COLO668 (cell line): ENCODE data around the gene SLC9A1.
A peak's percentile ranks its signal among the peaks of the same experiment; 100 is the strongest.

ENCODE experiments used
- DNase-seq: peaks from one replicate; lab custom pipeline; 2025; ENCODE audit not compliant: unreplicated experiment; lab: John Stamatoyannopoulos, UW

Gene SLC9A1

GRCh38 chr1:27108588-27108987 is 46.3 kb downstream of the SLC9A1 start:
- no peak for DNase-seq

- no peak for DNase-seq
These were observed 48.2 kb downstream of the SLC9A1 start for GRCh38 chr1:27106561-27107323.

GRCh38 chr1:27105018-27105417 is 49.9 kb downstream of the SLC9A1 start:
- DNase-seq, result no peak

- DNase-seq, result no peak
These were observed 51.4 kb downstream of the SLC9A1 start for GRCh38 chr1:27103498-27103897.

- DNase-seq, result peak; percentile 73
These were observed 52.0 kb downstream of the SLC9A1 start for GRCh38 chr1:27102707-27103468.

GRCh38 chr1:27102134-27102706 is 52.7 kb downstream of the SLC9A1 start:
- no peak for DNase-seq

- DNase-seq, result no peak
These were observed 53.2 kb downstream of the SLC9A1 start for GRCh38 chr1:27101696-27102095.

- no peak for DNase-seq
These were observed 53.9 kb downstream of the SLC9A1 start for GRCh38 chr1:27101054-27101491.

GRCh38 chr1:27100335-27101053 is 54.4 kb downstream of the SLC9A1 start:
- DNase-seq, result no peak

GRCh38 chr1:27099587-27100334 is 55.2 kb downstream of the SLC9A1 start:
- DNase-seq, result peak; percentile 81

- peak; percentile 76 for DNase-seq
These were observed 55.8 kb downstream of the SLC9A1 start for GRCh38 chr1:27099135-27099586.

GRCh38 chr1:27098431-27099134 is 56.3 kb downstream of the SLC9A1 start:
- no peak for DNase-seq

GRCh38 chr1:27097484-27097917 is 57.4 kb downstream of the SLC9A1 start:
- DNase-seq, result peak; percentile 78

- no peak for DNase-seq
These were observed 59.3 kb downstream of the SLC9A1 start for GRCh38 chr1:27095576-27095975.

- DNase-seq, result no peak
These were observed 62.0 kb downstream of the SLC9A1 start for GRCh38 chr1:27092888-27093287.

GRCh38 chr1:27090911-27091310 is 64.0 kb downstream of the SLC9A1 start:
- DNase-seq, result no peak

- no peak for DNase-seq
These were observed 67.3 kb downstream of the SLC9A1 start for GRCh38 chr1:27087371-27088220.

- DNase-seq, result no peak
These were observed 68.3 kb downstream of the SLC9A1 start for GRCh38 chr1:27086628-27087027.

- DNase-seq, result no peak
These were observed 68.9 kb downstream of the SLC9A1 start for GRCh38 chr1:27086026-27086425.
